Left ventricle myocardium inferior (tissue), 1 donor: ENCODE results near the gene GPS1. TPM values are rescaled to one million over a fixed set of nuclear protein-coding genes. Genes with fewer than 3 reads are reported as not detected.

ENCODE experiments used
- DNase-seq: peaks from one replicate; pipeline ENCODE4 v3.0.0-alpha.2; 2020
- H3K27ac ChIP-seq: fragments of 200-600 bp; replicated peaks from 2 replicates; pipeline ENCODE4 v1.8.0; 2021
- H3K27me3 ChIP-seq: fragments of 200-600 bp; 2 replicates; pipeline ENCODE4 v1.8.0; 2021; ENCODE audit warnings: low read depth
- H3K36me3 ChIP-seq: fragments of 200-600 bp; 2 replicates; pipeline ENCODE4 v1.8.0; 2021
- H3K4me1 ChIP-seq: fragments of 200-600 bp; 2 replicates; pipeline ENCODE4 v1.8.0; 2021
- H3K4me3 ChIP-seq: fragments of 200-600 bp; 2 replicates; pipeline ENCODE4 v1.8.0; 2021; ENCODE audit warnings: mild to moderate bottlenecking, moderate library complexity
- H3K9me3 ChIP-seq: fragments of 200-600 bp; replicated peaks from 2 replicates; pipeline ENCODE4 v1.8.0; 2021
- CTCF ChIP-seq: fragments of 200-600 bp; IDR thresholded peaks from 2 replicates; pipeline ENCODE4 v1.8.0; 2021; ENCODE audit warnings: antibody characterized with exemption, mild to moderate bottlenecking, borderline replicate concordance
- intact Hi-C: fragments of 100-400 bp; cut with micrococcal nuclease; formaldehyde crosslinking; loops from one replicate; pipeline ENCODE4 v1.11.0; 2022
- total RNA-seq: library from RNA; stranded (reverse); fragmentation: NEBNext Ultra II Directional; extraction: Animal tissue kit (Norgen Biotek cat#: 25700); gene quantifications from one replicate; pipeline ENCODE4 v1.2.1, GENCODE V29; 2021
- donor health status: DM: no; HTN: yes; CAD: no; lungs with severe emphysema.

GPS1 gene
- total RNA-seq, 1 donor from 2014 or later, result 85.9 TPM

- intact Hi-C loops, result no loop called here
Observed at GRCh38 chr17:82022981-82023446, 28.7 kb upstream of the GPS1 start, which contains the start of gene LRRC45. TSS of gene LRRC45 (plus strand) at chr17:82023305. CDS start at chr17:82023644, 339 bp downstream.

GRCh38 chr17:82023447-82024241 lies 28.1 kb upstream of the GPS1 start:
- Histone ChIP-seq H3K4me1 (peaks cover 37% of the 10 kb centered on the region), H3K4me3 (peak overlapping the region; percentile 97), H3K36me3 (no peaks in the 10 kb centered on the region), H3K9me3 (no peaks in the 10 kb centered on the region), H3K27me3 (no peaks in the 10 kb centered on the region), H3K27ac (peak overlapping the region; percentile 71)
- intact Hi-C loops, result no loop called here
- no peak for DNase-seq
- TF ChIP-seq CTCF, result no peak

More at GRCh38 chr17:82022981-82023446, 28.7 kb upstream of the GPS1 start, which contains the start of gene LRRC45:
- no peaks in the 10 kb centered on the region for H3K36me3 ChIP-seq
- H3K9me3 ChIP-seq, result no peaks in the 10 kb centered on the region
- TF ChIP-seq CTCF, result no peak
- DNase-seq, result peak; percentile 100
- peak within 1 kb of the TSS; percentile 79 for H3K27ac ChIP-seq
- H3K27me3 ChIP-seq, result no peaks in the 10 kb centered on the region
- H3K4me3 ChIP-seq, result peak within 1 kb of the TSS; percentile 97
- H3K4me1 ChIP-seq, result peaks cover 37% of the 10 kb centered on the region

GRCh38 chr17:82024859-82025258 lies 26.8 kb upstream of the GPS1 start:
- DNase-seq, result no peak
- H3K36me3 ChIP-seq, result no peaks in the 10 kb centered on the region
- no peaks in the 10 kb centered on the region for H3K9me3 ChIP-seq
- no peak overlapping the region for H3K4me3 ChIP-seq
- H3K4me1 ChIP-seq, result peaks cover 46% of the 10 kb centered on the region
- no peak overlapping the region for H3K27ac ChIP-seq
- intact Hi-C loops, result no loop called here
- no peaks in the 10 kb centered on the region for H3K27me3 ChIP-seq
- no peak for TF ChIP-seq CTCF

GRCh38 chr17:82025401-82026107 lies 26.1 kb upstream of the GPS1 start:
- H3K9me3 ChIP-seq, result no peaks in the 10 kb centered on the region
- no peaks in the 10 kb centered on the region for H3K27me3 ChIP-seq
- H3K27ac ChIP-seq, result no peak overlapping the region
- DNase-seq, result no peak
- H3K4me3 ChIP-seq, result no peak overlapping the region
- H3K36me3 ChIP-seq, result no peaks in the 10 kb centered on the region
- intact Hi-C loops, result no loop called here
- no peak for TF ChIP-seq CTCF
- peaks cover 51% of the 10 kb centered on the region for H3K4me1 ChIP-seq

- intact Hi-C loops, result no loop called here
- H3K4me3 ChIP-seq, result no peak overlapping the region
- TF ChIP-seq CTCF, result no peak
Observed at GRCh38 chr17:82028246-82028645, 23.5 kb upstream of the GPS1 start.

More at GRCh38 chr17:82028246-82028645, 23.5 kb upstream of the GPS1 start:
- peaks cover 9% of the 10 kb centered on the region for H3K27me3 ChIP-seq
- H3K9me3 ChIP-seq, result no peaks in the 10 kb centered on the region
- peaks cover 42% of the 10 kb centered on the region for H3K4me1 ChIP-seq
- no peaks in the 10 kb centered on the region for H3K36me3 ChIP-seq
- no peak overlapping the region for H3K27ac ChIP-seq
- no peak for DNase-seq
